ENCODE results near the gene EDN2.

Gene EDN2

DNA sequence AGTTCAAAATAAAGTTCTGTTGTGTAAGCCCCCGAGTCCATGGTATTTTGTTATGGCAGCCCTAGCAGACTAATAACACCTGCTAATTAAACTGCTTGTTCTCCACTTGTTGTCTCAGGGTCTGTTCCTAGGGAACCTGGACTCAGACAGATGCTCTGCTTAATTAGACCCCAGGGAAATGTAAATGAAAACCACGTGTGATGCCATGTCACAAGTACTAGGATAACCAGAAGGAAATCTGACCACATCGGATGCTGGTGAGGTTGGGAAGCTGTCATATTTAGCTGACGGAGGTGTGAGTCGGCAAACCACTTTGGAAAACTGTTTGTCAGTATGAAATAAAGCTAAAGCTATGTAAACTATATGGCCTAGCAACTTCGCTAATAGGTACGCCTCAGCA is 19.6 kb downstream of the EDN2 start:
- DNase-seq (ENCODE audit: low spot score), result no peak

DNA sequence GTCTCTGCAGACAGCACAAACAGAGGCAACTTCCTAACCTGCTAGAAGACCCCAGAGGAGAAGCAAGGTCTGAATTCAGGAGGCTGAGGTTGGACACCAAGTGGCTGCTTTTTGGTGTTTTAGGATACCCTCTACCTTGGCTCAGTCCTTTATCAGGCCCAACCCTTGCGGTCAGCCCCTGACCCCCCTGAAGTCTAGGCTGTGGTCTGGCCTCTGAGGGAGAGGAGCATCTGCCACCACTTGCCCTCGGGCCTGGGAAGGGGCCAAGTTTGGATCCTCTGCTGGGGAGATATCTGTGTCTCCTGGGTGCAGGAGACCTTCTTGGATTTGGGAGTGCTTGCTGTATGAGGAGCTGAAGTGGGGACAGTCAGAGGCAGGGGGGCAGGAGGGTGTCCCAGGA is 21.0 kb downstream of the EDN2 start:
- DNase-seq (ENCODE audit: low spot score), result no peak

GRCh38 chr1:41462680-41463004 is 21.8 kb downstream of the EDN2 start:
- no peak for DNase-seq (ENCODE audit: low spot score)

GRCh38 chr1:41461790-41462679 is 22.4 kb downstream of the EDN2 start:
- no peak for DNase-seq (ENCODE audit: low spot score)

DNA sequence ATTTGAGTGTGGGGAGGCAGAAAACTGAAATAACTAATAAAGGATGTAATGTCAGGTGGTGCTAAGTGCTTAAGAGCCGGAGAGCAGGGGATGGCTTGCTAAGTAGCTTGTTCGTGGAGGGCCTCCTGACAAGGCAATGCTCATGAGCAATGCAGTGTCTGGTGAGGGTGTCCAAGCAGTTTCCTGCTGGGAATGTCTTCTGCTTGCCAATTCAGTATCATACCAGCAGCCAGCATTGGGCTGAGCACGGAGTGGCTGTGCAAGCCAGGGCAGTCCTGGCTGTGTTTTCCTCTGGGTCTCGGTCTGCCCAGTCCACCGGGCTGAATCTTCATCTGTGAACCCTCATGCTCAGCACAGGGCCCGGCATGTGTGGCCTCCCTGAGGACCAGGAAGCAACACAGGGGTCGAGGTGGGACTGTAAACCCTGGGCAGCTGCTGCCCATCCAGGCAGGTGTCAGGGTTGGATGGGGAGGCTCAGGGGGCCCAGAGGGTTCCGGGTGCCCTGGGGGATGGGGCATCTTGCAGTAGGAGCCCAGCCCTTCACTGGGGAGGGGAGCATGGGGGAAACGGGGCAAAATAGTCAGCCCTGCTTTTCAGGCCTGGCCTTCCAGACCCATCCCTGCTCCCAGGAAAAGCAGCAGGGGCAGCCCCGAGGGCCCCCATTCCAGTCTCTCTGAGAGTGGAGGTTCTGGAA is 27.5 kb downstream of the EDN2 start:
- no peak for DNase-seq (ENCODE audit: low spot score)

DNA sequence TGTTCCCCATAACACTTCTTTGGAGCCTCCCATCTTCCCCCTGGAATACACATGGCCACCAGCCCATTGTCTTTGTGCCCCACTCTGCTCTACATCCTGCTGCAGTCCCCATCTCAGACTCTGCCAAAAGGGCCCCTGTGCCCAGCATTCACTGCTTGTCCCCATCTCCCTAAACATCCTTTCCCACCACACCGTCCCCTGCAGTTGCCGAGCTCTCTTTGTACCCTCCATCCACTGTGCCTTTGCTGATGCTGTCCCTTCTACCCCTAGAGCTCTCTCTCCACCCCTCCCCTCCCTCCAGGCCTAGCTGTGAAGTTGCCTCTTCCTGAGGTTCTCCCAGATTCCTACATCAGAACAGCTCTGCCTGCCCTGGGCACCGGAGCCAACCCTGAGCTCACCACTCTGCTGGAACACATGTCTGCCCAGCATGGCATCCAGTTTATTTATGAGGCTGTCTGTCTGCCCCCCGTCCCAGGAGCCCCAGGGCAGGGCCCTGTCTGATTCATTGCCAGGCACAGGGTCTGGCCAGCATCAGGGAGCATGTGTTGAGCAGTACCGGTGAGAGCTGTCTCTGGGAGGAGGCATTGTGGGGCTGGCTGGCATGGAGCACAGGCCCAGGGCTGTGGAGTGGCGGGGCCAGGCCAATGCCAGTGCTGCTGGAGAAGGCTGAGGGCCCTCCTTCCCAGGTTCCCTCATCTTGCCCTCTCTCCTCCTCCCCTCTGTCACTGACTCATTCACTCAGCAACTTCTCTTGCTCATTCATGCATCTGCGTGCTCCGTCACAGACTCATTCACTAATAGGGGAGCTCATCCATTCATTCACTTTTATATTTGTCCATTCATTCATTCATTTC is 28.8 kb downstream of the EDN2 start:
- DNase-seq (ENCODE audit: low spot score), result no peak

- no peak for DNase-seq (ENCODE audit: low spot score)
Measured at GRCh38 chr1:41454406-41454805, 30.1 kb downstream of the EDN2 start.

DNA sequence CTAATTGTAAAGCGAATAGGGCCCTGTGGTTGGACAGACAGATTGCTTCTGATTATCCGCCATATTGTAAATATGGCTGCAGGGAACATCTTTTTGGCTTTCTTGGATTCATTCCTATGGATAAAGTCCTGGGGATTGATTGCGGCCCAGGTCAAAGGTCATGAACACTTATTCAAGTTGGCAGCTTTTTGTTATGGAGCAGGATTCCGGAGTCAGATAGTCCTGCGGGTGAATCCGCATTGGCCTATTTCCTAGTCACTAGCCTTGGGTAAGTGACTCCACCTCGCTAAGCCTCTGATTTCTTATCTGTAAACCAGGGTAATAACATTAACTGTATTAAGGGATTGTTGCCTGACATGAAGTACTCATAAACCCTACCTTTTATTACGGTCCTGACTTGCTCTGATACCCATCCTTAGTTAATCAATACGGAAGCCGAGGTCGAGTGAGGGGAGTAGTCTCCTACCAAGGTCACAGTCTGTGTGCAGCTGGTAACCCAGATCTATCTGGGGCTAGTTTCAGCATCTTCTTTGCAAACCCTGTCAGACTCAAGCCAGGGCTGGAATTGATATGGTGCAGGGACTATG is 31.7 kb downstream of the EDN2 start:
- DNase-seq (ENCODE audit: low spot score), result no peak

DNA sequence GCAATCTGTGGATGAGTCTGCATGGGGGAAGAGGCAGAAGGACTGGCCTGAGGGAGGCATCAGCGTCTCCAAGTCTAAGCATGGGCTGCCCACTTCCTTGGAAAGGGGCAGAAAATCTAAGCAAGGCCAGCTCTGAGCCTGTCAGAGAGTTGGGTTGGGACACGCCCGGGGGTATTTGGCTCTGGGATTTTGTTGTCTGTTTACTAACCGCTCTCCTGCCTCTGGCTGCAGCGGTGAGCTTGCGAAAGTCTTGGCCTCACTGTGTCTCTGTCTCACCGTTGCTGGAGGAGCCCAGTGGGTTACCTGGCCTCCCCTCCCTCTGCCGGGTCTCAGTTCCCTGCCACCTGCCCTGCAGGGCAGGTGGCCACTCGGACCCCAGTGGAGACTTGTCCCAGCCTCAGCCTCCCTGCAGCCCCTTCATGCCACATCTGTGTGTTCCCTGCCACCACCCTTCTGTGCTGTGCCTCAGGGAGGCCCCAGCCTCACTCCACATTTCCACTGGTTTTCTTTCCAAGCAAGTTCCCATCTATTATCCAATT is 33.7 kb downstream of the EDN2 start:
- no peak for DNase-seq (ENCODE audit: low spot score)

DNA sequence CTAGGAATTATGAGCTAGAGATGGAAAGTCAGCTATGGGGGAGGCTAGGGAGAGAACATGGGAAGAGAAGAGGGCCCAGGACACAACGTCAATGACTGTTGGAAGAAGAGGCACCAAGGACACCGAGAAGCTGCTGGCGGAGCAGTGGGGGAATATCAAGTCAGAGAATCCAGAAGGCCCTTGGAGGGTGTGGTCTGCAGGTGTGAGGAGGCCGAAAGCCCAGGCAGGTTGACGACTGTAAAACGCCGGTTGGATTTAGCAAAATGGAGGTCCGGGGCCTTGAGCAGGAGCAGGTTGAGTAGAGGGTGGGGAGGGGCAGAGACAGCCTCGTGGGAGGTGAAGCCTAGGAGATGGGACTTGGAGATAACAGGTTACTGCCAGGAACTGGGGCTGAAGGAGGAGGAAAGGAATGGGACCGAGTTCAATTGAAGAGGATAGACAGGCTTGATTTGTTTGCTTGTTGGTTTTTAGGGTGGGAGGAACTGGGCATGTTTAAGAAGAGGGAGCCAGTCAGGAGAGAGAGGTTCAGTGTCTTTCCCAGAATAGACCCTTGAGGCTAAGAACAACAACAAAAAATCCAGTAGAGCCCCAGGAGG is 35.1 kb downstream of the EDN2 start:
- no peak for DNase-seq (ENCODE audit: low spot score)

GRCh38 chr1:41448821-41449220 is 35.7 kb downstream of the EDN2 start:
- no peak for DNase-seq (ENCODE audit: low spot score)

DNA sequence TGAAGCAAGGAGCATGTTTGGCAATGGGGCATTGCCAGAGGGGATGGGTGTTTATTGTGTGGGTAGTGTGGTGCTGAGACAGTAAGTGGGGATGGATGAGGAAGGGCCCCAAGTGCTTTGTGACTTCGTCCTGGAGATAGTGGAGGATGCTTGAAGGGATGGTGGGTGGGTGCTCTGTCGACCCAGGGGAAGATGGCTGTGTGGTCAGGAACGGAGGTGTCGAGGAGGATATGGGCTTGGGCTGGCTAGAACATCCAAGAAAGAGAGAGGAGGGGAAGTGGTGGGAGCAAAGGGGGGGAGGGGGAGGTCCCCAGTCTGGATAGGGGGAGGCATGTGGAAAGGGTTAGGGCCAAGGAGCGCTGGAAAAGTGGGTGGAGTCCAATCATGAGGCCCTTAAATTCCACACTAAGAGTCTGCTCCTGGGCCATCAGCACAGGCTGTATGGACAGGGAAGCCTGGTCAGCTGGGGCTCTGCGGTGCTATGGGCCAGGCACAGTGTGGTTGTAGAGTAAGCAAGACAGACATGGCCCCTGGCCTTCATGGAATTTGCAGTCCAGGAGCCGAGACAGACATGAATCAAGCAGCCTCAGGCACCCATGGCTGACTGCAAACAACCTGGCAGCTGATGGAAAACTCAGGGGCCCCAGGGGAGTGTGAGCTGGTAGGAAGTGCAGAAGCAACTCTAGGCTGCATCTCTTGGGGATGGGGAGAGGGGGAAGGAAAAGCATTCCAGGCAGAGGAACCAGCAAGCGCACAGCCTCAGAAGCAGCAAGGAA is 36.3 kb downstream of the EDN2 start:
- DNase-seq (ENCODE audit: low spot score), result no peak

- DNase-seq (ENCODE audit: low spot score), result no peak
Measured at GRCh38 chr1:41446851-41447610, 37.5 kb downstream of the EDN2 start.

- DNase-seq (ENCODE audit: low spot score), result no peak
Measured at GRCh38 chr1:41444785-41445184, 39.7 kb downstream of the EDN2 start.

DNA sequence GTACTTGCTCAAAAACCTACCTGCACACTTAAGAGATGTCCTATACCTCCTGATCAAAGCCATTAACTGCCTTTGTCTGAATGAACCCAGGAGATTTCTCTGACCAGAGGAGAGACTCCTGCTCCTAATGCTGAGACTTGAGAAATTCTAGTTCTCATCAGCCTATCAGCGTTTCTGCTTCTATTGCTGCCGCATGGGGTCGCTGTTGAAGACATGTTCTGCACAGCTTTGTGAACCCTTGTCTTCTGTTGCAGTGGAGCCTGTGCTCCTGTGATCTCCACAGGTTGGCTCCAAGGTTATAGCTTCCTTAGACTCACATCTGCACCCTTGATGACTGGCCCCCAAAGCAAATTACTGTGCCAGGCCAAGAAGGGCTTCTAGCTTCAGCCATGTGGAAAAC is 40.2 kb downstream of the EDN2 start:
- no peak for DNase-seq (ENCODE audit: low spot score)

- no peak for DNase-seq (ENCODE audit: low spot score)
Measured at GRCh38 chr1:41442697-41443251, 41.7 kb downstream of the EDN2 start.

GRCh38 chr1:41440321-41441085 is 44.0 kb downstream of the EDN2 start:
- DNase-seq (ENCODE audit: low spot score), result no peak

DNA sequence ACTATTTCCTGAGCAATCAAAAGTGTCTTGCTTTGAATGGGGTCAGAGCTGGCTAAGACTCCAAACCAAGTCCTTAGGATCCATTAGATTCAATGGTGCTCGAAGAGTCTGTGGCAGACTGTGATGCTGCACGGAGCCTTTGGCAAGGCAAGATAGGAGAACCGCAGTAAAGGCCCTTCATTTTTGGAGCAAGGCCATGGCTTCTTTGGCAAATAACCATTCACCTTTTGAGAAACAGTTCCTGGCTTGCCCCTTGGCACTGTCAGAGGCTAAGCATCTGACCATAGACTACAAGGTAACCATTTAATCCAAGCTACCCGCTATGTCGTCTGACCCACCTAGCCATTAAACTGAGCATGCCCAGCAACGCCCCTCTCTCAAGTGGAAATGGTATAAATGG is 45.2 kb downstream of the EDN2 start:
- no peak for DNase-seq (ENCODE audit: low spot score)

DNA sequence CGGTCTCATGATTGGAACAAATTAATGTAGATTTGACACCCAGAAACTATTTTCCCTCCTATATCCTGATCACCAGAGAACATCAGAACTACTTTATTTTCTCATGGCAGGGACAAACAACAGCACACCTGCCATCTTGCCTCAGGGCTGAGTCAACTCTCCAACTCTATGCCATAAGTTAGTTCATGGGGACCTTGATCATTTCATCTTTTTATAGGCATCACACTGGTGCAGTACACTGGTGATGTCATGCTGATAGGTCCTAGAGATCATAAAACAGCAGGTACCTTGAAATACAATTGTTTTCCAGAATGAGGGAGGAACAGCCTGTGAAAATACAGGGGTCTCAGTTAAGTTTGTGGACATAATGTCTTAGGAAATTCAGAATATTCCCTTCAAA is 45.8 kb downstream of the EDN2 start:
- DNase-seq (ENCODE audit: low spot score), result no peak
